SKM-1 (cell line): ENCODE measurements around the gene PRAC1.

Experiments used
- DNase-seq: peaks from one replicate; lab custom pipeline; 2025; ENCODE audit not compliant: unreplicated experiment; lab: John Stamatoyannopoulos, UW

Gene PRAC1

DNA sequence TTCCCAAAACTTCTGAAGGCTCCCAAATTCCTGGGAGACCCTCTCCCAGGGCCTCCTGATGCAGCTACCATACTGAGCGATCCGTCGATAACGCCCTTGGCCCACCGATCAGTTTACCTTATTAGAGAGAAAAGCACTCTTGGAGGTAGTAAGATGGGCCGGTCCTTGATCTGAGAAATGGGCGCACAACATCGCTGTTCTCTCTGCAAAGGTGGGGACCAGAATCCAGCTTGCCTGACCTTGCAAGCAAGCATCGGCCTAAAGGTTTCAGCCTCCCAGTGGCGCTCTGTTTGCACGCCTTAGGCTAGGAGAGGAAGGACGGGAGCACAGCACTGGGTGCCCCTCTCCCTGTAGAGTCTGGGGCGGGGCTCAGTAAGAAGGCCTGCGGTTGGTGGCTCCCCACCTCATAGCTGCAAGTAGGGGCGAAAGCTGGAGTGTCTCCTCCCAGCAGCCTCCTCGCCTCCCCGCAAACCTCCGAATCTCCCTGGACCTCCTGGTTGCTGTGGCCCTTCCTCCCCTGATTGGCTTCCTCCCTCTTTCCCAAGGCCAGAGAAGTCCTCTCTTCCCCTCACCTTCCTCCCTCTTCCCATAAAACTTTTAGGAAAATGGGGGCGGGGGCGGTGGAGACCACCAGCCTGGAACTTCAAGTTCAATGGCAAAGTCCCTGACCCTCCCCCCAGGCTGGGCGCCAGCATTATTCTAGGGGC, at the start of gene PRAC1:
TSS of gene PRAC1 (minus strand) at position 318 of the 707 bp plus-strand sequence. CDS start at position 192, 126 bp downstream.
- no peak for DNase-seq

DNA sequence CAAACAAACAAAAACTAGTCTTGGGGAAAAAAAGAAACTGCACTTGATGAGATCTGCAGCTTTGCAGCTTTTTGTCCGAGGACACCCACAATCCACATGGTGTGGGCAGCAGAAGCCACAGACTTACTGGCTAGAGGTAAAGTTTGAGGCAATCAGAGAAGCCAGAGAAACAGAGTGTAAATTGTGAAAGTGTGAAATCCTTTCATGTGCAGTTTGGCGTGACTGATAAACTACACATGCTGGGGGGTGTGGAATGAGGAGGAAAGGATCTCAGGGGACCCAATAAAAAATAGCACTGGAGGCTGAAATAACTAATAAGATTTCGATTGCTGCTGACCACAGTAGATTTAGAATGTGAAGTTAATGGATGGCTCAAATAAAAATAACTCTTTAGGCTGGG, 48.6 kb upstream of the PRAC1 start:
- DNase-seq: no peak

DNA sequence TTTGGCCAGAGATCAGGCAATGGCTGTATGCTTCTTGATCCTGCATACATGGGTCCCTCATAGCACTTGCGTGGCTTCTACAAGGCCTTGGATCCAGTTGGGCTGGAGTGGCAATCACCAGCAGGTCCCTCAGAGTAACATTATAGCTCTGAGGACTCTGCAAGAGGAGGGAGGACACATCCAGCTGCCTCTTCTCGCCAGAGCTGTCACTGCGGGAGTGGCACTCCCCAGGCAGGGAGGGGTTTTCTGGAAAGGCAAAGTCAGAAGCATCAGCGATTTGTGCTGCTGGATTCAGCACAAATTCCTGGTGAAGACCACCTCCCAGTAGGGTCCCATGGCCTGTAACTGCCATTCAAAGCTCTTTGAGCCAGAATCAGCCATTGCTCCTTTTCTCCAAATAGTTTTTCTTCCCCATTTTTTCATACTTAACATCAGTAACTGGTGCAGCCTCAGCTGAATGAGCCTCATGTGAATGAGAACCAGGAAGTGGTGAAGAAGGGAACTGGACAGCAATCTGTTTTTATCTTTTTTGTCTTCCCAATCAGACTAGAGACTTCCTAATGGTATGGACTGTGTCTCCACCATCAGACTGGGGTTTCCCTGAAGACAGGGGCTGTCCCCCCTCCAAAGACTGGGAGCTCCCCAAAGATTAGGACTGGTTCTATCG, 46.8 kb upstream of the PRAC1 start:
- peak; percentile 11 for DNase-seq

DNA sequence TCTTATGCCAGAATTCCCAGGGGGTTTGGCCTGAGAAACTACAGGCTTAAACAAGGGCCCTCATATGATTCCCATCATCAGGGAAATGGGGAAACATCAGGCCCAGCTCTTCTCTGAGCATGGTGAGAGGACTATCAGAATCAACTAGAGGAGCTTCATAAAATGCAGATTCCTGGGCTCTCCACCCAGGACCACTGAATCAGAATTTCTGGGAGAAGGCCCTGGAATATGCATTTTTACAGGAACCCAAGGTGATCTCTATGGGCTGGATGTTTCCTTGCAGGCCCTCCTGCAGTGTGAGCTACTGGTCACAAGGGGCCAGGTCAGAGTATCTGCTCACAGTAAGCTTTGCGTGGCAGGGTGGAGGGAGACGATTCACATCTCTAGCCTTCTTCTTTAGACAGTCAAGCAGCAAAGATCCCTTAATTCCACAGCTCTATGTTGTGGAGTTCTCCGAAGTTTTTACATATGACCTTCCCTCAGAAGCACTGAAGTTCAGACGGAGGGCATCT, 45.0 kb upstream of the PRAC1 start:
- no peak for DNase-seq

DNA sequence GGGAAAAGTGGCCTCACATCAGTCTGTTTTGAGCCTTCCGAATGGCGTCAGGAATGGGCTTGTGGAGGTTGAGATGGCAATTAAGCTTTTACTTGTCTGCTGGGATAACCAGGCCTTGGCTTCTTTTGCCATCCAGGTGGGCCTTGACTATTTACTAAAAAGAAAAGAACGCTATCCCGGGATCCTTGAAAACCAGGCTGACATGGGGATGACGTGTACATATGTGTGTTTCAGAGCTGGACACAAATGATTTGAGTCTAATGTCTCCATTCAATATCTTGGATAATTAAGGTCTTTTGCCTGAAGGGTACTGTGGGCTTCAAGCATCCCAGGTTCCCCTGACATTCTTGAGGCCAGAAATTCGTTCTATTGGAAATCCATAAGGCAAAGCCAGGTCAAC, 38.8 kb upstream of the PRAC1 start:
- no peak for DNase-seq

DNA sequence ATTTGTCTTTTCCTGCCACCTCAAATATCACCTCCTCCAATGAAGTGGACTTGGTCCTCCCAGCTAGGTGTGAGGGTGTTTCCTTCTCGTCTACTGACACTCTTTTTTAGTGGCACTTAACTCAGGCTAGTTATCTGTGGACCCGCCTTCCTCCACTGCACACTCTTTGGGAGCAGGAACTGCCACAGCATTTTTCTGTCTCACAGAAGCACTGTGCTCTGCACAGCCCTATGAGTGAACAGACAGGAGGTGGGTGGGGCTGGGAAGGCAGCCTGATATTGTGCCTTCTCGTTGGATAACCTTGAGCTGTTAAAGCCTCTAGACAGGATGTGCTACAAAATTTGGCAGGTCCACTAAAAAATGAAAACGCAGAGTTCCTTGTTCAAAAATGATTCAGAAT, 38.1 kb upstream of the PRAC1 start:
- DNase-seq: no peak

DNA sequence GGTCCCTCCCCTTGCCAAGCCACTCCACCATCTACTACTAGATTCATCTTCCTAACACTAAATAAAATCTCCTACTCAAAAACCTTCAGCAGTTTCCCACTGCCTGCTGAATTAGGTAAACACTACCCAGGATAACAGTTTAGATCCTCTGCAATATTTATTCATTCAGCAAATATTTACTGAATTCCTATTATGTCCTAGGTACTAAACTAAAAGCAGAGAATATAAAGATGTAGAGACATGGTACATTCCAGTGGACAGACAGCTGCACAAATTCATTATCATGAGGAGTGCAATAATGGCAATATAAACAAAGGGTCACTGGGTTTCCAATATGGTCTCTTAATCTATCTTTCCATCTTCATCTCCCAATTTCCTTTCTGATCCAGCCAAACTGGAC, 37.0 kb upstream of the PRAC1 start:
- DNase-seq: no peak

DNA sequence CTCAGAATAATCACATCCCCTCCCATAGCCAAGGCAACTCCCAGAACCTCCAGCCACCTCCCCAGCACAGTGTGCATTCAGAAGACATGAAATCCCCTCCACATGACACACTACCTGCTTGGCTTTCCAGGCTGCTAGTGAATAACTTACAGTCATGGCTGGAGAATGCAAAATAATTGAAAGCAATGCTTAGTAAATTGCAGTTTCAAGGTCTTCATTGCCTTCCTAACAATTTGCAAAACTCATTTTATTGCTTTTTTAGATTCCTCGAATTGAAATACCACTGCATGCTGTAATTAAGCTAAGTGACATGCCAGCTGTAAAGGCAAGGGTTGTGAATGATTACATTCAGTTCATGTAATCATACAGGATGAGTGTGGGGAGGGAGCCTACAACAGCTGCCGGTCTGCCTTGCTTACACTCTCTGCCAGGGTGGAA, 35.2 kb upstream of the PRAC1 start:
- no peak for DNase-seq

DNA sequence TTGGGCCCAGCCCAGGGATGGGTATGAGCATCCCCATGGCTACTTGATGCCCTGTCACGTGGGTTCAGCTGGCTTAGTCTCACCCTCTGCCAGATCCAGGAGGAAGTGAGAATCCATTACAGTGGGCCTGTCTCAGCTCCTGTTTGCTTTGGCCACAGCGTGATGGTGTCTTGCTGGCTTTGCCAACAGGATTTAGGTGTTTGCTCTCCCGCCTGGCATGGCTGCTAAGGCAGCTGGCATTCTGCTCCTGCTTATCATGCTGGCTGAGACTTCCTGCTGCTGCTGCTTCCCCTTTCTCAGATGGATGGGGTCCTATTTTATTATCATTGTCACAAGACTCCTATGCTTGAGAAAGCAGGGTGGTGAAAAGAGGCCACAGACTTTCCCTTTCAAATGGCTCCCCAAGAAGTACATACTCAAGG, 34.5 kb upstream of the PRAC1 start:
- DNase-seq: no peak

DNA sequence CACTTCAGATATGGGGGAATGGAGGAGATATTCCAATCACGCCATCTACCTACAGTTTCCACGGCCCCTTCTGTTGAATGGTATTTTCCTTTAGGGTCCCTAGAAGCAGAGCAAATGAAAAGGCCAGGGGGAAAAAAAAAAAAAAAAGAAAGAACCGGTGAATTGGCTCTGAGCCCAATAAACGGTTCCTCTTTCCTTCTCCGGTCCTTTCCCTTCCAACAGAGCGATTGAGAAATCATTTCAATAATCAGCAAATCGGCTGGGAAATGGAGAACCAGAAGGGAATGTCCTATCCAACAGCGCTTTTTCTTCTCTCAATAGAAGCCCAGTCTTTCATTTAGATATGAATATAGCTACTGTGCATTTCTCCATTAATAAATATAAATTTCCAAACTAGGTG, 33.0 kb upstream of the PRAC1 start:
- peak; percentile 35 for DNase-seq

DNA sequence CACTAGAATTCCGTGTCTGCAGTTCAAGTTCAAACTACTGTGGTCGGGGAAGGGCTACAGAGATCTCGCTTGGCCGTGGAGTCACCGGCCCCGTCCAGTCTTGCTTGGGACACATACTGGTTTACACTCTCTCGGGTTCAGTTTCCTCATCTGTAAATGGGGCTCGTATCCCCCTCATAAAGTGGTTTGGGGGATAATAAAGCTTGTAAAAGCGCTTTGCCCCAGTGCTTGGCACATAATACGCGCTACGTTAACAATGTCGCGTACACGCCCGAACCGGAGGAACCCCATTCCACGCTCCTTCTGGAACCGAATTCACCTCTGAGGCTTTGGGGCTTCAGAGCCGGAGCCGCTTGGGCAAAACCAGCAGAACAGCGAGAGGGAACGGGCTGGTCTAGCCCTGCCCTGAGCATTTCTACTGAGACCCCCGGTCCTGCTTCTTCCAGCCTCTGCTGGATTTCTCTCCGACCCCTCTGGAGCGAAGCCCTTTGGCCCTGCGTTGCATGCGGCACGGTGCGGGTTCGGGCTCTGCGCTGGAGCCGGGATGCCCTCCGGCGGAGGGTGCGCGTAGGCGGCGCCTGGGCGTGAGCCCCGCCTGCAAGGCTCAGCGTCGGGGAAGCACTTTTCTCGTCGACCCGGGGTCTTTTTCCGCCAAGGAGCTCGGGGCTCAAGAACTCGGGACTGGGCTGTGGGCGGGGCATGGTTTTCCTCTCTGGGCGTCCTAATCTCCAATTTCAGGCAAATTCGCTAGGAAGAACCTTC, 32.4 kb upstream of the PRAC1 start:
- DNase-seq: no peak

DNA sequence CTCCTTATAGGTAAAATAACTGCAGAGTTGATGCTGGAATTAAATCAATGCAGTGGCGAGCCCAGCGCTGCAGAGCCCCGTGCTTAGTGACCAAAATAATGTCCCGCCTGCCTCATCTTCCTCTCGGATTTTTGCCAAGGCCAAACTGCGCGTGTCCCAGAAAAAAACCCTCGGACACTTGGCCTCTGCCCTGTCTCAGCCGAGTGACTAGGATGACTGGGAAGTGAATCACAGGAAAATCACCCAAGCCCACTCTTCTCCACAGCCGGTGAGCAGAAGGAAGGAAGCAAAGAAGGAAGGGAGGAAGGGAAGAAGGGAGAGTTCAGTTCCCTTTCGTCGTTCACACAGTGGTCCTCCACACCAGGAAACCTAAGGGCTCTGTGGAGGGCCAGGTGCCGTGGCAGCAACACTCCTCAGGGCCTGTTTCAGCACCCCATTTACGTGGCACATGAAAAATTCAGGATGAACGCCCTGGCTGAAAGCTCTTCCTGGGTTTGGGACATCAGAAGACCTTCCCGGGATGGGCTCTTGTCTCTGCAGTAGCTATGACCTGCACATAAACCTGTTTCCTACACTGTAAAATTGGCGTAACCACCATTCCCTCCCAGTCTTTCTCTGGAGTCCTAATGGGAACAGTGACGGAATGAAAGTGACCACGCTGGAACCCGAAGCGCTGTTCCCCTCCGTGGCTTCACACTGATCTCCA, 31.6 kb upstream of the PRAC1 start:
- DNase-seq: no peak

DNA sequence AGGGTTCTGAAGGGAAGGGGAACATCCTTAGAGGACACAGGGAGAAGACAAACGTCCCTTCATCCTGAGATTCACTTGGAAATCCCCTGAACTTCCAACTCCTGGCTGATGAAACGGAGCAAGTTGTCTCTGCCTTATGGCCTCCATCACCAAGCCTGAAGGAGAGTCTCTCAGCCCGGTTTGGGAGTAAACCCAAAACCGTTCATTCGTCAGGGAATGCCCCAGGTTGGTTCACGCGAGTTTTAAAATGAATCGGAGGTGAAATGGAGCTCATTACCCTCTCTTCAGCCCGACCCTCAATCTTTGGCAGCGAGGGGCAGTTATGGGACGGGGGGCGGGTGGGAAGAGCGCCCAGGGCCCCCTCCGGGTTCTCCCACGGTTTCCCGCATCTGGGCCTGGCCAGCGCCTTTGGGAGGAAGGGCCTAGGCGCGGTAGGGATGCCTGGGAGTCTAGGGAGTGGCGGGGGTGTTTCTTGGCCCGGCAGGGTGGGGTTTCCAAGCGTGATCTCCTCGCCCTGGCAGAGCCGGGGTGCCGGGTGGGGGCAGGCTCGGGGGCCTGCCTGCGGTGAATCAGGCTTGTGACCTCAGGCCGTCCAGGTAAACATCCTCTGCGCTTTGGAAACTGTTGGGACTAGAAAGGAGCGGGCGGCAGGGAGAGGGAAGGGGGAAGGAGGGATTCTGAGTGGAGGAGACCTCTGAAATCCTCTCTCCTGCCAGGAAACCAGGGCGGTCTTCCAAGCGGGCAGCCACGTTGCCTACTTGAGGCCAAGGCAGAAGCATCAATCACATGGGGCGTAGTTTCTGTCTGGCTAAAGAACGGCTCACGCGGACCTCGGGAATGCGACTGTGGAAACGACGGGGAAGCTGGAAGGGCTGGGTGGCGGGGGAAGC, 30.3 kb upstream of the PRAC1 start:
- no peak for DNase-seq

DNA sequence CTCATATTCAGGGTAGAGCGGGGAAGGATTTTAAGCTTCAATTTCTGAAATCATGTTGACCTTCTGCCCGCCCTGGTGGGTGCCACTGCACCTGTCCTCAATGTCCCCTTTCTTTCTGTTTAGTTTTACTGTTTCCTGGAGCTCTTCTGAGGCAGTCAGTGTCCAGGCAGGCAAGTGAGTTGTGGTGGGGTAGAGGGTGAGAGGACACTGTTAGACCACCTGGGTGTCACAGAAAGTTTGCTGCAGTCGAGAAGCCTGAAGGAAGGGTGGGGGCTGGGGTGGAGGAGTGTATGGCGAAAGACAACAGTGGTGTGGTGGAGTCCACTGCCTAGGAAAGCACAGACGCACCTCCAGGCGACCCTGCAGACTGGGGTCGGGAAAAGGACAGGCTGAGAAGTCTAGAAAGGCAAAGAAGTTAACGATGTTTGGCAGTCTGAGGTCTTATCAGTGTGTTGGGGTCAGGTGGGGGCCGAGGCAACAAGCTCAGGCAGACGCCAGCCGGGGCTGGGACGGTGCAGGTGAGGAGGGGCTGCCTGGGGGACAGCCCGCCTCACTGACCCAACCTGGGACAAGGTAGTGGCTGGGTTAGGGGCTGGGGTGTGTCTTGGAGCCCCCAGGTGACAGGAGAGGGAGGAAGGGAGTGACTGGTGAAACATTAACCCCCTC, 29.5 kb upstream of the PRAC1 start:
- DNase-seq: no peak

DNA sequence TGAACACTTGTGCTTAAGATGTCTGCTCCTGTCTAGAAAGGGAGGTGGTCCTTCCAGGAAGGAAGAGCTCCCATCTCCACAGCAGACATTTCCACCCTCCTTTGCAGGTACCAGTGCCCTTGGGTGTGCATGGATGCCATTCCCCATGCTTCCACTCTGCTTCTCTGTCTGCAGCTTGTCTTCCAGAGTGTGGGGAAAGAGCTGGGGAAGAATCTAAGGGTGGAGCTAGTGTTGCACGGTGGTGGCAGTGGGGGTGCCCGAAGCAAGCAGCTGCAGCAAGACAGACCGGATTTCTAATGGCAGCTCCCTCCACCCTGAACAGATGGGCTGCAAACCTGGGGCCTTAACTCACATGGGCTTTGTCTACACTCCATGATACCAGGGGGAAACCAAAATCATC, 28.9 kb upstream of the PRAC1 start:
- DNase-seq: no peak

DNA sequence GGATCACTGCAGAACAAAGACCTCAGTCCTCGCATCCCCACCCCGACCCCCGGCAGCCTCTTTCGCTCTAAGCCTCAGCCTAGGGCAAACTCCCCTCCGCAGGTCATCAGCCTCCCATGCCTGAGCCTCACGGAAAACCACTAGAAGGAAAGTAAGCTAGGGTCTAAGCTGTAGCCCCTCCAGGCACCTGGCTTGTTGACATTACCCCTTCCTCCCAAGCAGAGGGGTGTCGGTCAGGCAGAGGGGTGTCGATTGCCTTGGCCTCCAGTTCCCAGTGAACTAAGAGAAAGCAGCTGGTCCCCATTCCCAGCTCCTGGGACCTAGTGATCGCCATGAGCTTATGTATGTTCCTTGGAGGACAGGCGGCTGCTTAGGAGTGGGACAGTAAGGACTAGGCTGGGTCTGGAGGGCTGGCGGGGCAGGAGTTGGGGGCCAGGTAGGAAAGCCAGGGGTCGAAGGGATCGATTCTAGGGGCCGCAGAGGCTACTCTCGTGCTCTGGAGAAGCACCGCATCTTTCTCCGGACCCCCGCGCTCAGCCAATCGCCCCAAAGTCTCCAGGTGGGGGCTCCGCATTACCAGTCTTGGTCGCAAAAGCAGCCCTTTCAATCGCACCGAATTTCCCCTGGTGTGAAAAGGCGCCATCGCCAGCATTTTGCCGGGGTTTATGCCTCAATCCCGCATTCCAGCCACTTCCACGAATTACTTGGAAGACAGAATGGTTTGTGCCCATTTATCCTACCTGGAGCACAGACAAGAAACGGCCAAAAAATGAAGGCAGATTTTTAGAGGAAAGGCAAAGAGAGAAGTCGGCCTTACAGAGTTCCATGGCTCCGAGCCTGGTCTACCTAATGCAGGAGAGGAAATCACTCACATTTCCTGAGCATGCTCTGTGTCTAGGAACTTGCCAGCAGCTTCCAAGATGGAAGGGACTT, 27.6 kb upstream of the PRAC1 start:
- DNase-seq: no peak

DNA sequence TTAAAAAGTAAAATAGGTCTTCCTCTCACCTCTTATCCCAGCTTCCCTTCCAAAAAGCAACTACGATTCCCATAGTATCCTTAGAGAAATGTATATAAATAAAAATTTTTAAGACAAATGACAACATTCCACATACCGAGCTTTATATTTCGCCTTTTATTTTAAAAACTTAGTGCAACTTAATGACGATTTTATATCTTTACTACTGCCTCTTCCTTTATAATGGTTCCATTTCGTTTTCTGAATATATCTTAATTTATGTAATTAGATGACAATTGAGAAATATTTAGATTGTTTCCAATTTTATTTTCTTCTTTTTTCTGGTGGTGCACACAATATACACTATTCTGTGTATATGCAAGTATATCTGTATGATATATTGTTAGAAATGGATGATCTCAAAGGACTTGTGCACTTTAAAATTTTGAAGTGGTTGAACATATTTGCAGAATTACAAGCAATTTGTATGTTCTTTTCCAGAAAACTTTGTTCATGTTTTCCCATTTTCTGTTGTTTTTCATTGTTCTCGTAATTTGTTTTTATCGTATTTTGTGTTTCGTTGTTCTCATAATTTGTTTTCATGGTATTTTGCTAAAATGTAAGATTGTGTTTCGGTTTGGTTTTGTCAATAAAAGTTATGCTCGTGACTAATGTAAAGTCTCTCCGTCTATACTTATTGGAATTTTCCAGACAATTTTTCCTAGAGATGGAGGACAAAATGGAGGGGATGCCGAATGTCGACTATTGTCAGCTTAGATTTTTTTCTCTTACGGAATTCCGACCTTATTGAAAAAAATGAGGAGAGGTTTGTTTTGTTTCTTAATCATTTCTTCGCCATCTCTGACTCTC, 26.6 kb upstream of the PRAC1 start:
- no peak for DNase-seq
